Peyer's patch (tissue), 4 donors: ENCODE results near the gene LCN1.
"Not testable (repeated sequence)": the region's sequence is repeated elsewhere in the genome, so short reads cannot be mapped to it uniquely, and the experiment has no call there.

Source experiments
- POLR2A ChIP-seq, 2 donors: fragments of 450-650 bp; IDR thresholded peaks; one replicate each; pipeline ENCODE4 v1.5.1; 2017; ENCODE audit warnings: antibody characterized with exemption in 2 of 2, mild to moderate bottlenecking in 2 of 2, moderate library complexity in 2 of 2
- TF ChIP-seq, protein P1 (sequence below), 6 experiments: fragments of 450-650 bp in 4 of 6; fragments of 200-600 bp in 2 of 6; sonication (generic) in 1 of 6; IDR thresholded peaks; one replicate each; pipeline ENCODE4 v1.5.1; 2017 to 2019; ENCODE audit warnings: antibody characterized with exemption in 6 of 6, mild to moderate bottlenecking in 3 of 6, moderate library complexity in 1 of 6

GRCh38 chr9:135528842-135529435 is 7.7 kb downstream of the LCN1 start:
- TF ChIP-seq, protein P1, sequence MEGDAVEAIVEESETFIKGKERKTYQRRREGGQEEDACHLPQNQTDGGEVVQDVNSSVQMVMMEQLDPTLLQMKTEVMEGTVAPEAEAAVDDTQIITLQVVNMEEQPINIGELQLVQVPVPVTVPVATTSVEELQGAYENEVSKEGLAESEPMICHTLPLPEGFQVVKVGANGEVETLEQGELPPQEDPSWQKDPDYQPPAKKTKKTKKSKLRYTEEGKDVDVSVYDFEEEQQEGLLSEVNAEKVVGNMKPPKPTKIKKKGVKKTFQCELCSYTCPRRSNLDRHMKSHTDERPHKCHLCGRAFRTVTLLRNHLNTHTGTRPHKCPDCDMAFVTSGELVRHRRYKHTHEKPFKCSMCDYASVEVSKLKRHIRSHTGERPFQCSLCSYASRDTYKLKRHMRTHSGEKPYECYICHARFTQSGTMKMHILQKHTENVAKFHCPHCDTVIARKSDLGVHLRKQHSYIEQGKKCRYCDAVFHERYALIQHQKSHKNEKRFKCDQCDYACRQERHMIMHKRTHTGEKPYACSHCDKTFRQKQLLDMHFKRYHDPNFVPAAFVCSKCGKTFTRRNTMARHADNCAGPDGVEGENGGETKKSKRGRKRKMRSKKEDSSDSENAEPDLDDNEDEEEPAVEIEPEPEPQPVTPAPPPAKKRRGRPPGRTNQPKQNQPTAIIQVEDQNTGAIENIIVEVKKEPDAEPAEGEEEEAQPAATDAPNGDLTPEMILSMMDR (IDR thresholded peaks at IDR 0.05): not testable (repeated sequence)
- TF ChIP-seq POLR2A (IDR thresholded peaks at IDR 0.05): not testable (repeated sequence)
